Astrocyte of the spinal cord (primary cell): ENCODE measurements around the gene FOXA2.

Experiments used
- DNase-seq: peaks from one replicate; pipeline ENCODE4 v3.0.0; 2011; ENCODE audit warnings: low read depth, low spot score
- H3K4me3 ChIP-seq: 2 replicates; pipeline ENCODE4 v1.5.1; 2011; ENCODE audit warnings: low read depth, mild to moderate bottlenecking, low read length, moderate library complexity
- in situ Hi-C: cut with HindIII; loops from 2 replicates; pipeline ENCODE4 v1.10.0; 2017; ENCODE audit warnings: low sequenced_read_pairs
- TF ChIP-seq, protein P1 (sequence below): IDR thresholded peaks from 2 replicates; pipeline ENCODE4 v1.5.1; 2012; ENCODE audit warnings: low read depth, mild to moderate bottlenecking, low read length, inconsistent platforms

Gene FOXA2

DNA sequence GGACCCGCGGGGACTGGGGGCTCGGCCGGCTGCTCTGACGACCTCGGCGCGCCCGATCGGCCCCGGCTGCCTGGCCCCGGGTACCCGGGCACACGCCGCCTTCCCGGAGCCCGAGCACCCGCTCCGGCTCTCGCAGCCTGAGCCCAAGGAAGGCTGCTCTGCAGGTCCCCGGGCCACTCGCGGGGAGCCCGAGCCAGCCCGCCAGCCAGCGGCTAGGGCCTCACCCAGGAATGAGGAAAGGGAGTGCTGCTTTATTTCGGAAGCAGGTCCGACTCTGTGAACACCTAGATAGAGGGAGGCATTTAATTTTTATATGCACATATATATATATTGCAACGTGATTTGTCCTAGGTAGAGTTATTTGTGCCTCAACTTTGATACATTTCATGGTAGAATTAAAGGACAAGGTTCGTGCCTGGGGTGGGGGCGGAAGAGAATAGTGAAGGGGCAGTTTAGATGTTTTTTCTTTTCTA lies 15.5 kb downstream of the FOXA2 start:
- no peak overlapping the region for H3K4me3 ChIP-seq
- TF ChIP-seq, protein P1, sequence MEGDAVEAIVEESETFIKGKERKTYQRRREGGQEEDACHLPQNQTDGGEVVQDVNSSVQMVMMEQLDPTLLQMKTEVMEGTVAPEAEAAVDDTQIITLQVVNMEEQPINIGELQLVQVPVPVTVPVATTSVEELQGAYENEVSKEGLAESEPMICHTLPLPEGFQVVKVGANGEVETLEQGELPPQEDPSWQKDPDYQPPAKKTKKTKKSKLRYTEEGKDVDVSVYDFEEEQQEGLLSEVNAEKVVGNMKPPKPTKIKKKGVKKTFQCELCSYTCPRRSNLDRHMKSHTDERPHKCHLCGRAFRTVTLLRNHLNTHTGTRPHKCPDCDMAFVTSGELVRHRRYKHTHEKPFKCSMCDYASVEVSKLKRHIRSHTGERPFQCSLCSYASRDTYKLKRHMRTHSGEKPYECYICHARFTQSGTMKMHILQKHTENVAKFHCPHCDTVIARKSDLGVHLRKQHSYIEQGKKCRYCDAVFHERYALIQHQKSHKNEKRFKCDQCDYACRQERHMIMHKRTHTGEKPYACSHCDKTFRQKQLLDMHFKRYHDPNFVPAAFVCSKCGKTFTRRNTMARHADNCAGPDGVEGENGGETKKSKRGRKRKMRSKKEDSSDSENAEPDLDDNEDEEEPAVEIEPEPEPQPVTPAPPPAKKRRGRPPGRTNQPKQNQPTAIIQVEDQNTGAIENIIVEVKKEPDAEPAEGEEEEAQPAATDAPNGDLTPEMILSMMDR = no peak
- in situ Hi-C loops = no loop called here
- no peak for DNase-seq

DNA sequence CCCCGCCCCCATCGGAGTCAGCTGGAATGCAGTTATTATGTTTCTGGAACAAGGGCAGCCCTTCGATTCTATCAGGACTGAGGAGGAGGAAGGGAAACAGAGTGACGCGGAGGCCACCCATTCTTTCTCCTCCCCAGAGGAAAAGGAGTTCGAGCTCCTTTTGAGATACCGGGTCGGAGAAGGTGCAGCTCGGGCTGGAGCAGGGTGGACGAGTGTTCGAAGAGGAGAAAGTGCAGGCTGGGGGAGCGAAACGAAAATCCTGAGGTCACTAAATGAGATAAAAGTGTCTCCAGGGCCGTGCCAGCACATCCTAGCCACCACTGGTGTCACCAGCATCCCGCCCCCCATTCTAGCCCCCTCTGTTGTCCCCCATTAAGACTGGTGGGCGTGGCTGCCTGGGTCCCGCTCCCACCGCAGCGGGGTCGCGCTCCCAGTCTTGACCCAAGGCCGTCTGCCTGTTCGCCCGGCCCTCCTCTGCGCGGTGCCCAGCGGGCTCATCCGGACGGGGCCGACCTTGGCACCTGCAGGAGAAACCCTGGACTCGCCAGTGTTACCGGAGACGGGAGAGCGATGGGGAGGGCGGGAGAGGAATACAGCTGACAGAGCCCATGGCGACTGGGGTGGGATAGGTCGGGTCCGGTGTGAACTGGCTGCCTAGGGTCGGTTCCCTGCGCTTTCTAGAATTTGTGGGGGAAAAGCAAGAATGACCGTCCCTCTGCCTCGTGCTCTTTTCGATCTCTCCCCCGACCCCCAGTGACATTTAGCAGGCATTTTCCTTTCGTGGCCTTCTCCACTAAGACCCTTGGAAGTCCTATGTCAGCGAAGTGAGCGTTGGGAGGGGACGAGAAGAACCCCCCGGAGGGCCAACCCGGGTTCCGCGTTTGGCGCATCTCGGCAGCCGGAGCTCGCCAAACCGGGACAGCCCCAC lies 16.2 kb downstream of the FOXA2 start:
- in situ Hi-C loops = no loop called here
- no peak overlapping the region for H3K4me3 ChIP-seq
- DNase-seq = no peak
- TF ChIP-seq, protein P1 = no peak

DNA sequence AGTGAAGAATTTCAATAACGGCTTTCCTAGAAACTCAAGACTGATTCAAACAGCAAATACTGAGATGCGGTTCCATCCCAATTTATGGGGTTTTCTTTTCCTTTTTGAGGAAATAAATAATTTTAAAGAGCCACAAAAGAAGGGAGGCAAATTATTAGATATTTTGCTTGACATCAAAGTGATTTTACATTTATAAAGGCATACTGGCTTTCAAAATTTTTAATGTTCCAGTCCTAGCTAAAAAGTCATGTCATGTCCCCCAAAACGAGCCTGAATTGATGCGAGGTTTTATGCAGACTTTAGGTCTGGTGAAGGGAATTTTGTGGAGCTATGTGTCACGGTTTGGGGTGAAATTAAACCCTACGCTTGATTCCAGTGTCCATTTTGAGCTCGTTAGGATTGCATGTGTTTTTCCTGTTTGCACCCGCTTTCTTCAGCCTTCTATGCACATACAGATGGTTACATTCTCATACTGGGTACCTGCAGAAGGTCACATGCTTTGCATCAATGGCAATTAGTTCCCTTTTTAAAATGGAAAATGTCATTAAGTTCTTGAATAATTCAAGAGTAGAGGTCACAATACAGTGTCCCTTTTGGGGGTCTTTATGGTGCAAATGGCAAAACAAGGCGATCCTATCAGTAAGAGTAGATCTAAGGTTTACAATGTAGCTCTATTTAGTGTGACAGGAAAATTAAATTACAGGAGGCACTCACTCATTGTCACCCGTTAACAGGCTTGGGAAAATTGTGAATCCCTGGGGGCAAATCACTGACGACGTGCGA lies 17.3 kb downstream of the FOXA2 start:
- TF ChIP-seq, protein P1 = no peak
- no peak for DNase-seq
- in situ Hi-C loops = no loop called here
- no peak overlapping the region for H3K4me3 ChIP-seq

DNA sequence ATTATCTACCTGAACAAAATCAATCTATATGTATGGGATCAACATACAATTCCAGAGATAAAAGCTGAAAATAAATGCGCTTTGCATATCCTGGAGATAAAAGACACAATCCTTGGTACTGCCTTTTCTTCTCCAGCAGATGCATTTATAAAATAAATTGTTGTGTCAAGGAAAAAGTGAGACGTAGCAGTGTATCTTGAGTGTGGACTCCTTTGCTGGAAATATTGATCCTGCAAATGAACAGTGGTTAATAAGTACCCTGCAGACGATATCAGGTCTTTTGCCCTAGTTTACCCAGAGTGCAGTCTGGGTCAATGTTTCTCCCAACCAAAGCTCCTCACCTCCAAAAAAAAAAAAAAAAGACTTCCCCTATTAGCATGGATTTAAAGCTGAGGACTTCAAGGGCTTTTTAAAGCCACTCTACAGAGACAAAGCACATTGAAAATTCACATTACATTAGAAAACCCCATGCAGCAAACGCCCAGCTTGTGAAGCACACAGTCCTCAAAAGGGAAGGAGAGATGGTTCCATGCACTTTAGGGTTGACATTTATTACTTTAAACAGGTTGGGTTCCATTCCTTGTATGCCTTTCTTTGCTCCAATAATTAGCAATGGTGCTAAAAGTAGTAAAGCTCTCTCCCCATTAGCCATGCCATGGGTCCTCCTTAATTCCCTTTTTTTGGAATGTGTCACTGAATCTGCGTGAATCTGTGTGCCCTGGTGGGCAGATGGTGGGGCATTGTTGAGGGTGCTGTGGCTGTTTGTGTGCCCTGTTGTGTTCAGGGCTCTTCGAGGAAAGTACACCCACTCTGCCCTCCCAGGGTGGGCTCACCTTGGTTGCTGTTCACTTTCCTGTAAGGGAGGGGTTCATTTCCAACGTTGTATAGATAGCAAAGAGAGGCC lies 21.1 kb downstream of the FOXA2 start:
- H3K4me3 ChIP-seq = no peak overlapping the region
- in situ Hi-C loops = no loop called here
- DNase-seq = no peak
- TF ChIP-seq, protein P1 = no peak

- no peak overlapping the region for H3K4me3 ChIP-seq
- TF ChIP-seq, protein P1 = no peak
- in situ Hi-C loops = no loop called here
- DNase-seq = no peak
Observed at GRCh38 chr20:22562620-22563019, 21.8 kb downstream of the FOXA2 start.

- TF ChIP-seq, protein P1 = no peak
- DNase-seq = no peak
- in situ Hi-C loops = no loop called here
- H3K4me3 ChIP-seq = no peak overlapping the region
Observed at GRCh38 chr20:22561965-22562577, 22.3 kb downstream of the FOXA2 start.
